ENCODE data around the gene RPS29.
"Not testable (repeated sequence)": the region's sequence is repeated elsewhere in the genome, so short reads cannot be mapped to it uniquely, and the experiment has no call there.

RPS29 gene

GRCh38 chr14:49598485-49599300 lies 12.5 kb upstream of the RPS29 start, which contains the start of gene LRR1:
LRR1 (plus strand) TSS chr14:49598940; CDS start chr14:49599021, 81 bp downstream.
- DNase-seq (ENCODE audit: insufficient read length, low spot score) (peak; percentile 55), FAIRE-seq (peak; percentile 90)
- peak; percentile 95 for TF ChIP-seq TAF1 (IDR thresholded peaks at IDR 0.05; ENCODE audit: low read depth, low read length)
- peak; percentile 86 for TF ChIP-seq POLR2A (IDR thresholded peaks at IDR 0.05; ENCODE audit: low read depth, low read length)
- TF ChIP-seq PAX5 (IDR thresholded peaks at IDR 0.05; ENCODE audit: insufficient read depth, low read length, severe bottlenecking): no peak
- no peak for TF ChIP-seq SPI1 (IDR thresholded peaks at IDR 0.05; ENCODE audit: low read depth, low read length)
- TF ChIP-seq POLR2AphosphoS5 (IDR thresholded peaks at IDR 0.05; ENCODE audit: low read depth, low read length): peak; percentile 94
- peak; percentile 49 for TF ChIP-seq POU2F2 (IDR thresholded peaks at IDR 0.05; ENCODE audit: low read depth, low read length)

DNA sequence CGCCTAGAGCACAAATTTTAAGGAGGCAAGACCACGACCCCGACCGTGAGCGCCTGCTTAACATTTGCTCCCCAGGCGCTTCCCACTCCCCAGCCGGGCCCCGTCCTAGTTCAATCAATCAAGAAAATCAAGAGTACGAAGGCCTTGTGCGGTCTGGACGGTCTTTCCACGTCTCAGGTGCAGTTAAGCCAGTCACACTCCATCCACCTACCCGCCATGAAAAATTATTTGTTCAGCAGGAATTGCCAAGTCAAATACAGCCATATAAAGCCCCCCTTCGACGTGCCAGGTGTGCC lies 12.0 kb upstream of the RPS29 start:
- TF ChIP-seq PAX5 (IDR thresholded peaks at IDR 0.05; ENCODE audit: insufficient read depth, low read length, severe bottlenecking) (no peak), POLR2AphosphoS5 (IDR thresholded peaks at IDR 0.05; ENCODE audit: low read depth, low read length) (no peak), SPI1 (IDR thresholded peaks at IDR 0.05; ENCODE audit: low read depth, low read length) (no peak), TAF1 (IDR thresholded peaks at IDR 0.05; ENCODE audit: low read depth, low read length) (no peak), POLR2A (IDR thresholded peaks at IDR 0.05; ENCODE audit: low read depth, low read length) (no peak), POU2F2 (IDR thresholded peaks at IDR 0.05; ENCODE audit: low read depth, low read length) (no peak)
- FAIRE-seq: no peak
- DNase-seq (ENCODE audit: insufficient read length, low spot score): no peak

- peak; percentile 65 for FAIRE-seq
- DNase-seq (ENCODE audit: insufficient read length, low spot score): no peak
- TF ChIP-seq SPI1 (IDR thresholded peaks at IDR 0.05; ENCODE audit: low read depth, low read length) (no peak), POU2F2 (IDR thresholded peaks at IDR 0.05; ENCODE audit: low read depth, low read length) (no peak), PAX5 (IDR thresholded peaks at IDR 0.05; ENCODE audit: insufficient read depth, low read length, severe bottlenecking) (no peak), TAF1 (IDR thresholded peaks at IDR 0.05; ENCODE audit: low read depth, low read length) (no peak), POLR2AphosphoS5 (IDR thresholded peaks at IDR 0.05; ENCODE audit: low read depth, low read length) (no peak), POLR2A (IDR thresholded peaks at IDR 0.05; ENCODE audit: low read depth, low read length) (no peak)
Observed at GRCh38 chr14:49594347-49595091, 8.3 kb upstream of the RPS29 start.

DNA sequence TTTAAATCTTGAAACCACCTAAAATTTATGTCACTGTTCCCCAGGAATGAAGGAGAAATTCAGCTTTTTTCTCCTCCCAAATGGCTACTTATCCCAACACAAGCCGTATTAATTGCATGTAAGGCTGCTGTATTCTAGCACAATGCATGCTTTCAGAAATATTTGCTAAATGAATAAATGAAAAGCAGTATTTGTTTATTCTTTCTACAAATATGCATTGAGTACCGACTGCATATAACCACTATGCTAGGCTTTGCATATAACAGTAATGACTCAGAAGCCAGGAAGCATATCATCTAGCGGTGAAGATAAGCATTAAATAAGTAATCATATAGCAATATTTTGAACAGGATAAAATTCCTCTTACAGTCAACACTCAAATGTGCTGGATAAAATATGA lies 6.8 kb upstream of the RPS29 start:
- FAIRE-seq: no peak

GRCh38 chr14:49589387-49589786 lies 3.2 kb upstream of the RPS29 start:
- FAIRE-seq: no peak
- TF ChIP-seq POLR2A (IDR thresholded peaks at IDR 0.05; ENCODE audit: low read depth, low read length) (no peak), POLR2AphosphoS5 (IDR thresholded peaks at IDR 0.05; ENCODE audit: low read depth, low read length) (no peak), SPI1 (IDR thresholded peaks at IDR 0.05; ENCODE audit: low read depth, low read length) (no peak), TAF1 (IDR thresholded peaks at IDR 0.05; ENCODE audit: low read depth, low read length) (no peak), PAX5 (IDR thresholded peaks at IDR 0.05; ENCODE audit: insufficient read depth, low read length, severe bottlenecking) (no peak), POU2F2 (IDR thresholded peaks at IDR 0.05; ENCODE audit: low read depth, low read length) (no peak)
- no peak for DNase-seq (ENCODE audit: insufficient read length, low spot score)

More for the DNA sequence above, 6.8 kb upstream of the RPS29 start:
- TF ChIP-seq TAF1 (IDR thresholded peaks at IDR 0.05; ENCODE audit: low read depth, low read length) (no peak), PAX5 (IDR thresholded peaks at IDR 0.05; ENCODE audit: insufficient read depth, low read length, severe bottlenecking) (no peak), POLR2AphosphoS5 (IDR thresholded peaks at IDR 0.05; ENCODE audit: low read depth, low read length) (no peak), POU2F2 (IDR thresholded peaks at IDR 0.05; ENCODE audit: low read depth, low read length) (no peak), POLR2A (IDR thresholded peaks at IDR 0.05; ENCODE audit: low read depth, low read length) (no peak), SPI1 (IDR thresholded peaks at IDR 0.05; ENCODE audit: low read depth, low read length) (no peak)
- DNase-seq (ENCODE audit: insufficient read length, low spot score): no peak

DNA sequence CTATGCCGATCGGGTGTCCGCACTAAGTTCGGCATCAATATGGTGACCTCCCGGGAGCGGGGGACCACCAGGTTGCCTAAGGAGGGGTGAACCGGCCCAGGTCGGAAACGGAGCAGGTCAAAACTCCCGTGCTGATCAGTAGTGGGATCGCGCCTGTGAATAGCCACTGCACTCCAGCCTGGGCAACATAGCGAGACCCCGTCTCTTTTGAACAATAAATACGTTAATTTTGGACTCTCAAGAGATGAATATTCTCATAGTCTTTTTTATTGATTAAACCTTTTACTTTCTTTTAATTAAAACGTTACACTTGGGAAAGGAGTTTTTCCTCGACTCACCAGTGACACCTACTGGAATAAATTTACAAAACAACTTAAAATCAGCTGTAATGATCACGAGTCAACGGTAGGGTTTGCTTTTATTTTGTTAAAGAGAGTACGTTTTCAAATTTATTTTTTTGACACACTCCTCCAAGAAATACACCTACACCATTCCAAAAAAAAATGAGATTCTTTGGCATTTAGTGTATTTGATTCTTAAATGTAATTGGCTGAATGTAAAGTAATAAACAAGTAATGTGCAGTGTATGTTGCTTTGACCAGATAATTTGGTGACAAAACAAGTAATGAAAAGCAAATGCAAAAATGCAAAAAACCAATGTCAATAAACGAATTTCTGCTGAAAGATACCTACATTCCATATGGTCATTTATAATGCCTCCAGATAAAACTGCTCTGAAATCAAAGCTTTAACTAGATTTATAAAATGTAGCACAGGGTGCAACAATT lies 687 bp upstream of the RPS29 start:
- no peak for FAIRE-seq

DNA sequence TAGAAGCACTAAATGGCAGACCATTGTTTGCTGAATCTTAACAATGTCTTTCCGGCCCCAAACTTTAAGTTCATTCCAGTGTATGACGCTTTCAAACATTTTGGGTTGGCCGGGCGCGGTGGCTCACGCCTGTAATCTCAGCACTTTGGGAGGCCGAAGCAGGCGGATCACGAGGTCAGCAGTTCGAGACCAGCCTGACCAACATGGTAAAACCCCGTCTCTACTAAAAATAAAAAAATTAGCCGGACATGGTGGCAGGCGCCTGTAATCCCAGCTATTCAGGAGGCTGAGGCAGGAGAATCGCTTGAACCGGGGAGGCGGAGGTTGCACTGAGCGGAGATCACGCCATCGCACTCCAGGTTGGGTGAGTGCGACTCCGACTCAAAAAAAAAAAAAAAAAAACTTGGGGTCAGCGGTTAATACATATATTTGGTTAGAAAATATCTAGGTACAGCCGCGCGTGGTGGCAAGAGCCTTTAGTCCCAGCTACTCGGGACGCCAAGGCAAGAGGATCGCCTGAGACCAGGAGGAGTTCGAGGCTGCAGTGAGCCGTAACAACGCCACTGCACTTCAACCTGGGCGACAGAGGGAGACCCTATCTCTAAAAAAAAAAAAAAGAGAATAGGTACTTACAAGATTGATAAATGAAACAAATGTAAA lies 1.1 kb downstream of the RPS29 start:
- DNase-seq (ENCODE audit: insufficient read length, low spot score); FAIRE-seq: not testable (repeated sequence)

More for the DNA sequence above, 687 bp upstream of the RPS29 start:
- TF ChIP-seq TAF1 (IDR thresholded peaks at IDR 0.05; ENCODE audit: low read depth, low read length) (no peak), PAX5 (IDR thresholded peaks at IDR 0.05; ENCODE audit: insufficient read depth, low read length, severe bottlenecking) (no peak), SPI1 (IDR thresholded peaks at IDR 0.05; ENCODE audit: low read depth, low read length) (no peak), POU2F2 (IDR thresholded peaks at IDR 0.05; ENCODE audit: low read depth, low read length) (no peak), POLR2A (IDR thresholded peaks at IDR 0.05; ENCODE audit: low read depth, low read length) (no peak), POLR2AphosphoS5 (IDR thresholded peaks at IDR 0.05; ENCODE audit: low read depth, low read length) (no peak)
- DNase-seq (ENCODE audit: insufficient read length, low spot score): no peak

- TF ChIP-seq POLR2A (IDR thresholded peaks at IDR 0.05; ENCODE audit: low read depth, low read length) (no peak), TAF1 (IDR thresholded peaks at IDR 0.05; ENCODE audit: low read depth, low read length) (no peak), SPI1 (IDR thresholded peaks at IDR 0.05; ENCODE audit: low read depth, low read length) (no peak), PAX5 (IDR thresholded peaks at IDR 0.05; ENCODE audit: insufficient read depth, low read length, severe bottlenecking) (no peak), POLR2AphosphoS5 (IDR thresholded peaks at IDR 0.05; ENCODE audit: low read depth, low read length) (no peak)
- DNase-seq (ENCODE audit: insufficient read length, low spot score) (no peak), FAIRE-seq (no peak)
Observed at GRCh38 chr14:49584058-49584457, 2.1 kb downstream of the RPS29 start.

Data from GM12891 (cell line).